HT-29 (cell line): ENCODE results near the gene EGFL7. TPM values are rescaled to one million over a fixed set of nuclear protein-coding genes. Genes with fewer than 3 reads are reported as not detected.
"Not testable (repeated sequence)": the region's sequence is repeated elsewhere in the genome, so short reads cannot be mapped to it uniquely, and the experiment has no call there.

Experiments
- DNase-seq: peaks from one replicate; pipeline ENCODE4 v3.0.0-alpha.2; 2015; ENCODE audit warnings: low spot score
- total RNA-seq: library from RNA; depleted of rRNA; stranded (reverse); fragments of >200 nt; shearing (Covaris generic); gene quantifications from 2 replicates; pipeline ENCODE4 v1.2.3, GENCODE V29; 2014

EGFL7 gene
- total RNA-seq, 1 experiment from 2014 or later = 6.4 TPM

DNA sequence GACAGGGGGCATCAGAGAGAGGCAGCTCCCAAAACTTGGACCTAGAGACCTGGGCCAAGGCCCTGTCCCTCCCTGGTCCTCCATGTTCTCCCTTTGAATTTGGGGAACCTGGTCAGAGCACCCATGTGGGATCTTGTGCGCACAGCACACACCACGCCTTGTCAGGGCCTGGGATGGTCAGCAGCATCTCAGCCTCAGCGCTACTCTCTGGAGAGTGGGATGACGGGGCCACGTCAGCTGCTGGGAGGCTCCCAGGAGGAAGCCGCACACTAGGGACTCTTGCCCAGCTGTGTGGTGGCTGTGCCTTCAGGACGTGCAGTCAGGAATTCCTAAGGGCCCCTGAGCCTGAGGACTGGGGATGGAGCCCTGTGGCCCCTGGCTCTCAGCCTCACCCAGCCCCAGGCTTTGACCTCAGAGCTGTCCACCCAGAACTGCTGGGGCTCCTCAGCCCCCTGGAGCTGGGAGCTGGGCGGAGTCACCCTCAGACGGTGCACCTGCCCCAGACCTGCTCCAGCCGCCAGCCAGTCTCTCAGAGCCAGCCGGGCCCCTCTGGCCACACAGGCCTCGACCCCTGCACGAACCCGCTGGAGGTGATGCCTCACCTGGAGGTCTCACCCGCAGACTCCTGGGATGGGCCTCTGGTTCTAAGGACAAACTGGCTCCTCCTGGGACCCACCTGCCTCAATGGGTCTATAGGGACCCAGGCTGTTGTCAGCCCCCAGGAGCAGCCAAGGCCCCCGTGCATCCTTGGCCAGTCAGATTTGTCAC, 38.3 kb upstream of the EGFL7 start:
- DNase-seq = no peak

DNA sequence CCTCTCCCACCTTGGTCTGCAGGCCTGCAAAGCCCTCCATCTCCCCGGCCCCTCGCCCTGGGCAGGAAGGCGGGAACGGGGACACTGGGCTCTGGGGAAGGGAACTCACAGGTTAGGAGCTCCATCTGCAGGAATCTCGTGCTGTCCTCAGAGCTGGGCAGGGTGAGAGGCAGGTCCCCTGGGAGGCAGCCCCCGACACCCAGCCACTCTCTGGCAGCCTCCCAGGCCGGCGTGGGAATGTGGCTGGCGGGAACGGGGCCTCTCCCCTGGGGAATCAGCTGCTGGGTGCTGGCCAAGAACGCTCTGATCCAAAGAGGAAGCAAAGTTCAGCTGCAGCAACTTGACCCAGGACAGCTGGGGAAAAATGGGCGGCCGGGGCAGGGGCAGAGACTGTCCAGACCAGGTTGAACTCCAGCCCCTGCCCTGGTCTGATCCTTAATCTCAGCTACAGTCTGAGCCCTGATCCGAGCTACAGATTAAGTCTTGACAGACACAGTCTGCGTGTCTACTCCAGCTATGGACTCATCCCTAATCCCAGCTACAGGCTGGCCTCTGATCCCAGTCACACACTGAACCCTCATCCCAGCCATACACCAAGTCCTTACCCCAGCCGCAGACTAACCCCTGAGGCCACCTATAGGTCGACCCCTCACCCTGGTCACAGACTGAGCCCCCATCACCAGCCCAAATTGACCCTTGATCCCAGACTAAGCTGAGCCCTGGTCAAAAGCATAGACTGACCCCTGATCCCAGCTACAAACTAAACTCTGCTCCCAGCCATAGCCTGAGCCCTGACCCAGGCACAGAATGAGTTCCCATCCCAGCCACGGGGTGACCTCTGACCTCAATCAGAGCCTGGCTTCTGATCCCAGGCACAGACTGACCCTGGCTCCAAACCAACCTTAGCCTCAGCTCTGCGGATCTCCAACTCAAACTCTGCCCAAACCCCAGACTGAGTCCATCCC, 37.3 kb upstream of the EGFL7 start:
- DNase-seq = peak; percentile 40

DNA sequence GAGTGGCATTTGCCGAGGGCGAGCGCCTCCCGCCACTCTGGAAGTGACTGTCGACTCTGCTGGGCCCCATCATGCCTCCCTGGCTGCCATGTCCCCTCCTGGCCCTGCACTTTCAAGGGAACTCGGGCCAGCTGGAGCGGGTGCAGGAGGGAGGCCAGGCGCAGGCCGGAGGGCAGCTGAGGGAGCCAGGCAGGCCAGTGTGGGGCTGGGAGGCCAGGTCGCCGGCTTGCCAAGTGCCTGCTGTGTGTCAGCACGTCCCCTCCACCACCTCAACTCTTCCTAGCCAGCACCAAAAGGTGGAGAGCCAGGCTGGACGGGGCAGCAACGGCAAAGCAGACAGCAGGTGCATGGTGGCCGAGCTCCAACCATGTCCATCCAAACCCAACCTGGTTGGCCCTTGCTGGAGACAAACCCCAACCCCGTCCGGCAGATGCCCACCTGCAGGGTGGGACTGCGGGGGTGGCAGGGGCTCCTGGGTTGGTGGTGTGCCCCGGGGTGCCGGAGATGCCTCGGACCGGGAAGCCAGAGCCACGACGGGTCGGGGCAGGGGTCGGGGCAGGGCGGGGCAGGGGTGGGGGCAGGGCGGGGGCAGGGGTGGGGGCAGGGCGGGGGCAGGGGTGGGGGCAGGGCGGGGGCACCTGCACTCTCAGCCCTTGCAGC, 36.5 kb upstream of the EGFL7 start:
- DNase-seq = no peak

DNA sequence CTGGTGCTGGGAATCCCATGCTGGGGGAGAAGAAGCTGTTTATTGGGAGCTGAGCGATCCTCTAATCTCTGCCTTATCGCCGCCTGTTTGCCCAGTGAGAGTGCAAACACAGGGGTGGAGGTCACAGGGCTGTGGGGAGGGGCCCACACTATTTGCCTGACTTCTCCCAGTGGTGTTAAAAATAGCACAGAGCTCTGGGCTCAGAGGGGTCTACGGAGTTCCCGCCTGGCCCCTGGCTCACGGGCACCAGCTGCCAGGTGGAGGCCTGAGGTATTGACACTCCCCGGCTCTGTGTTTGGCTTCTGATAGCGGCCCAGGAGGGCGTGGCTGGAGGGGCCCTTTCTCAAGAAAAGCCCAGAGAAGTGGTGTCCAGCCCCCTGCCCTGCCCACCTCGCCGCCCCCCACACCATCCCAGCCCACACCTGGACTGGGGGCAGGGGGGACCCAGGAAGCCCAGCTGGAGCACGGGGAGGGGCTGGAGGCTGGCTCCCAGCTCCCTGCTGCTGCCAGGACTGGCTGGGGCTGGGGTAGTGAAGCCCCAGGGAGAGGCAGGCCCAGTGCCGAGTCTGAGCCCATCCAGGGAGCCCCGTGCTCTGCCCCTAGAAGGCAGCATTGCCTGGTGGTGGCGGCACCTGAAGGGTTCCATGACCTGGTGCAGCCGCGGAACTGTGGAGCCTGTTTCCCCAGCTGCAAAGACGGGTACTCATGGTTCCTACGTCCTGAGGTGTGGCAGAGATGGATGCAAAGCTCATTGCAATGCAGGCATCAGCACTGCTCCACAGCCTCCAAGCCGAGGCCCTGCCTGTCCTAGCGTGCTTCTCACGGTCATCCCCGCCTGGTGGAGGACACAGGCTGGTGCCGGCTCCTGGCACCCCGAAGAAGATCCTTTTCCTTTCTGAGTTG, 35.7 kb upstream of the EGFL7 start:
- DNase-seq = no peak

DNA sequence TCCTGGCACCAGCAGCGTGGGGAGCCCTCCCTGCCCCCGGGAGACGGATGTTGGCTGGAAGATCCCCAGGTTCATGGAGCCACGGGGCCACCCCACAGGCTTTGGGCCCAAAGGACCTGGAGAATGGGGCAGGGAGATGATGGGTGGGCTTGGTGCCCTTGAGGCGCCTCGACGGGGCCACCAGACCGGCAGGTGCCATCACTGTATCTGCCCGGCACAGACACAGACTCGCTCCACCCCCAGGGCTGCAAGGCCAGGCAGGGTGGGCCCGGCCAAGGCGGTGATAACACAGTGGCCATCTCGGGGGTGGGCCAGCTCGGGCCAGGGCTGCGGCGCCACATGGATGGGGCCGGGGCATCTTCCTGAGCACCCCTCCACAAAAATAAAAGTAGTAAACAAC, 35.0 kb upstream of the EGFL7 start:
- DNase-seq = no peak

DNA sequence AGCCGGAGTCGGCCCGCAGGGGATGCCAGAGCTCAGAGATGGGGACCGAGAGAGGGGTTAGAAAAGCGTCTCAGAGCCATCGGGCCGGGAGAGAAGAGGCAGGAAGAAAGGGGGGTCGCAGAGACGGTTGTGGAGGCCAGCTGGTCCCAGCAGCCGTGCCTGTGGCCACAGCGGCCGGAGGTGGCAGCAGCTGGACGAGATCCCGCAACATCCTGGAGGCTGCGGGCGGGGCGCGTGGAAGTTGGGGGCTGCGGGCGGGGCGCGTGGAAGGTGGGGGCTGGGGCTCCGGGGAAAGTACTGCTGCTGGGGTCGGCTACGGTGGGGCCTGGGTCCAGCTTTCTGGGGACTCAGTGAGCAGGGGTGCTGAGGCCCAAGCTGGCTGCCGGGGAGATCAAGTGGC, 34.4 kb upstream of the EGFL7 start:
- DNase-seq = no peak

DNA sequence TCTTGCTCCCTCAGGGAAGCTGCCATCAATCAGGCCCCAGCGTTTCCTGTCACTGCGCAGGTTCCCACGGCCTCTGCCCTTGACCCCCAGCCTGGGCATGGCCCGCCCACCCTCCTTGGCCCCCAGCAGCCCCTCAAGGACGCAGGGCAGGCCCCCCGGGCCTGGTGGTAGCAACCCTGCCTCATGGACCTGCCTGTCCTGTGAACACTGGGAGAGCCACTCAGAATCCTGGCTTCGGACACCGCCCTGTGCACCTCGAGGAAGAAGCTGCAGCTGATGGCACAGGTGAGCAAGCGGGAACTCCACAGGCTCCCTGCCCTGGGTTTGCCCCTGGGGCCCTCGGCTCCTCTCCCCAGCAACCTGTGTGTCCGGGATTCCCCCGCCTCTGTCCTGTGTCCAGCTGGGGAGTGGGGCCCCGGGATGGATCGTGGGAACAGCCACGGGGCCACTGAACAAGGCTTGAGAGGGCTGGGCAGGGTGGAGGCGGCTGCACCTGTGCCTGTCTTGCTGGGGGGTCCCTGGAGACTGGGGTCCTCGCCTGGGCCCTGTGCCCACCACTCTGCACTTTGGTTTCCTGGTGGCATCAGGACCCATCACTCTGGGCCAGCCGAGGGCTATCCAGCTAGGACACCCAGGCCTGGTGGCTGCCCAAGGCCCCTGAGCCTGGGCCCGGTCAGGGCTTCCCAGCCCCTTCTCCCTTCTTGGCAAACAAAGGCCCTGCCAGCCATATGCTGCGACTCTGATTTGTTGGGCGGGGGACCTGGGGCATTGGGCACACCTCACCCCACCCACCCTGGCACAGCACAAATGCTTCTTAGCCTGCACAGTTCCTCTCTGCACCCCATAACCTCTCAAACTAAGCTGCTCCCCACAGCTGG, 33.5 kb upstream of the EGFL7 start:
- DNase-seq = no peak

DNA sequence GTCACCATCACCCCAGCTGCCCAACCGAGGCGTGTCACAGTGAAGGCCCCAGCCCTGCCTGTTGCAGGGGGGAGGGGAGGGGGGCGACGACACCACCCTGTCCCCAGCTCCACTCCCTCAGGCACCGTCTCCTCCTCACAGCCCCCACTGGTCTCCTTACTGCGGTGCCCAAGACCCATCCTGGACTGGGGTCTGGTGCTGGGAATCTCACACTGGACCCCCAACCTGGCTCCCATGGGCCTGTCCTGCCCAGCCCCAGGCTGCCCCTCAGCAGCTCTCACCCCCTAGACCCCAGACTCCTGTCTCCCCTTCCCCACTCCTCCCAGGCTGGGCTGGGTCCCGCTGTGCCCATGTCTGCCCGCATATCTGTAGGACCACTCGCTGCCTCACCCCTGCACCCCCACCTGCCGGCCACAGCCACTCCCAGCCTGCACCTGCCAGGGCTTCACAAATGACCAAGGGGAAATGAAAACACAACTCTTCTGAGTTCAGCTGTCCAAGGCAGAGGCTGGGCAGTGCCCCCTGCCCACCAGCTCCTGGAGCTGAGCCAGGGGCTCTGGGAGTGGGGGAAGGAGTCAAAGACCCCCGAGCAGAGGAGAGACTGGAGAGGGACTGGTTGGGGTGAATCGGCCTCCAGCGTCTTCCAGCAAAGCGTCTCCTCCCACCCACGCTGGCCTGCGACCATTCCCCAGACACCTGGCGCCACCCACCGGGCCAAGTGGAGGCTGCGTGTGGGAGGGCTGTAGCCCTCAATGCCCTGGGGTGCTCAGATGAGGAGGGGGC, 32.6 kb upstream of the EGFL7 start:
- peak; percentile 61 for DNase-seq

DNA sequence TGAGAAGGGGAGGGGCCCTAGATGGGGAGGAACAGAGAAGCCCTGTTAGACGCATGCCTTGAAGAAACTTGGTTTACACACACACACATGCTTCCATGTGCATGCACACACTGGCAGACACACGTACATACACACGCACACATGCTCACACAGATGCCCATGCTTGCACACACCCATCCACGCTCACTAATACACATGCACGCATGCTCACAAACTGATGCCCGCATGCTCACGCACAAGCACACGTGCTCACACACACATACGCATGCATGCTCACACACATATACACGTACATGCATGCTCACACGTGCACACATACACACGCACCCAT, 32.1 kb upstream of the EGFL7 start:
- no peak for DNase-seq

DNA sequence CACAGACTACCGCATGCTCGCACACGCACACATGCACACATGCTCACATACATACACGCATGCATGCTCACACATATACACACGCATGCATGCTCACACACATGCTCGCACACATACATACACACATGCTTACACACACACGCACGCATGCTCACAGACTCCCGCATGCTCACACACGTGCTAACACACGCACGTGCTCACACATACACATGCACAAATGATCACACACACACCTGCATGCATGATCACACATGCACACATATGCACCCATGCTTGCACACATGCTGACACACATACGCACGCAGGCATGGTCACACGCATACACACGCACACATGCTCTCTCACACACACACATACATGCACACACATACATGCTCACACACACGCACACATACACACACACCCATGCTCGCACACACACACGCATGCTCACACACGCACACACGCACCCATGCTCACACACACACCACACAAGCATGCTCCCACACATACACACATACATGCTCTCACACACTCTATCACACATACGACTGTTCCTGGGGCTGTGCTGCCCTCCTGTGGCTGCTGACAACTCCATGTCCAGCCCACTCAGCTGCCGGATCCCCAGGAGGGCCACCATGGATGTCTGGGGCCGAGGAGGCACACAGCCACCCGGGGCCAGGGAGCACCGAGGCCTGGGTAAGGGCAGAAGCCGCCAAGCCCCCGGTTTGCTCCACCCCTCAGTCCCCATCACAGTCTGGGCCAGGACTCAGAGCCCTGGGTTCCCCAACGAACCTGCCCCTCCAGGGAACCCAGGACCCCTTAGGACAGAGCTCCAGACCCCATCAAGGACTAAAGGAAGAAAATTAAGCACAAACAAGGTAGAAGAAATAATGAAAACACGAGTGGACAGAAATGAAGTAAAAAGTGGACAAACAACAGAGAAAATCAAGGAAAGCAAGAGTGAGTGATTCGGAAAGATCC, 31.4 kb upstream of the EGFL7 start:
- DNase-seq = peak; percentile 81

DNA sequence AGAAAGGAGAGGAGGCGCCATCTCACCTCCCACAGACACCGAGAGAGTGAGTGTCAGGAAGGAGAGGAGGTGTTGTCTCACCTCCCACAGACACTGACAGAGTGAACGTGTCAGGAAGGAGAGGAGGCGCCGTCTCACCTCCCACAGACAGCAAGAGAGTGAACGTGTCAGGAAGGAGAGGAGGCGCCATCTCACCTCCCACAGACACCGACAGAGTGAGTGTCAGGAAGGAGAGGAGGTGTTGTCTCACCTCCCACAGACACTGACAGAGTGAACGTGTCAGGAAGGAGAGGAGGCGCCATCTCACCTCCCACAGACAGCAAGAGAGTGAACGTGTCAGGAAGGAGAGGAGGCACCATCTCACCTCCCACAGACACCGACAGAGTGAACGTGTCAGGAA, 30.6 kb upstream of the EGFL7 start:
- DNase-seq = not testable (repeated sequence)

DNA sequence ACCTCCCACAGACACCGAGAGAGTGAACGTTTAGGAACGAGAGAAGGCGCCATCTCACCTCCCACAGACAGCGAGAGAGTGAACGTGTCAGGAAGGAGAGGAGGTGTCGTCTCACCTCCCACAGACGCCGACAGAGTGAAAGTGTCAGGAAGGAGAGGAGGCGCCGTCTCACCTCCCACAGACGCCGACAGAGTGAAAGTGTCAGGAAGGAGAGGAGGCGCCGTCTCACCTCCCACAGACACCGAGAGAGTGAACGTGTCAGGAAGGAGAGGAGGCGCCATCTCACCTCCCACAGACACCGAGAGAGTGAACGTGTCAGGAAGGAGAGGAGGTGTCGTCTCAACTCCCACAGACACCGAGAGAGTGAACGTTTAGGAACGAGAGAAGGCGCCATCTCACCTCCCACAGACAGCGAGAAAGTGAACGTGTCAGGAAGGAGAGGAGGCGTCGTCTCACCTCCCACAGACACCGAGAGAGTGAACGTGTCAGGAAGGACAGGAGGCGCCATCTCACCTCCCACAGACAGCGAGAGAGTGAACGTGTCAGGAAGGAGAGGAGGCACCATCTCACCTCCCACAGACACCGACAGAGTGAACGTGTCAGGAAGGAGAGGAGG, 30.1 kb upstream of the EGFL7 start:
- not testable (repeated sequence) for DNase-seq

DNA sequence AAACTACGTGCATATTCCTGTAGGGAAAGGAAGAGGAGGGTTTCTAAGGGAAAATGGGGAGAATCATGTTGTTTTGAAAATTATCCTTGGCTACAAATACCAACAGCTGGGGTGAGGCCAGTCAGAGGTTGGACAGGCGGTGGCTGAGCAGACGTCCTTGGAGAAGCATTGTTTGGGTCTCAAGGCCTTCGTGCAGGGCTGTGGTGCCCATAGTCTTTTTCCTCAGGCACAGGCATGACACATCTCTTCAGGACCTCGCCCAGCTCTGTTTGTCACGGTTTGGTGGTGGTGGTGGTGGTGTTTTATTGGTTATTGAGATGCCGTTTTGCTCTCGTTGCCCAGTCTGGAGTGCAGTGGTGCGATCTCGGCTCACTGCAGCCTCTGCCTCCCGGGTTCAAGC, 27.8 kb upstream of the EGFL7 start:
- DNase-seq = no peak

DNA sequence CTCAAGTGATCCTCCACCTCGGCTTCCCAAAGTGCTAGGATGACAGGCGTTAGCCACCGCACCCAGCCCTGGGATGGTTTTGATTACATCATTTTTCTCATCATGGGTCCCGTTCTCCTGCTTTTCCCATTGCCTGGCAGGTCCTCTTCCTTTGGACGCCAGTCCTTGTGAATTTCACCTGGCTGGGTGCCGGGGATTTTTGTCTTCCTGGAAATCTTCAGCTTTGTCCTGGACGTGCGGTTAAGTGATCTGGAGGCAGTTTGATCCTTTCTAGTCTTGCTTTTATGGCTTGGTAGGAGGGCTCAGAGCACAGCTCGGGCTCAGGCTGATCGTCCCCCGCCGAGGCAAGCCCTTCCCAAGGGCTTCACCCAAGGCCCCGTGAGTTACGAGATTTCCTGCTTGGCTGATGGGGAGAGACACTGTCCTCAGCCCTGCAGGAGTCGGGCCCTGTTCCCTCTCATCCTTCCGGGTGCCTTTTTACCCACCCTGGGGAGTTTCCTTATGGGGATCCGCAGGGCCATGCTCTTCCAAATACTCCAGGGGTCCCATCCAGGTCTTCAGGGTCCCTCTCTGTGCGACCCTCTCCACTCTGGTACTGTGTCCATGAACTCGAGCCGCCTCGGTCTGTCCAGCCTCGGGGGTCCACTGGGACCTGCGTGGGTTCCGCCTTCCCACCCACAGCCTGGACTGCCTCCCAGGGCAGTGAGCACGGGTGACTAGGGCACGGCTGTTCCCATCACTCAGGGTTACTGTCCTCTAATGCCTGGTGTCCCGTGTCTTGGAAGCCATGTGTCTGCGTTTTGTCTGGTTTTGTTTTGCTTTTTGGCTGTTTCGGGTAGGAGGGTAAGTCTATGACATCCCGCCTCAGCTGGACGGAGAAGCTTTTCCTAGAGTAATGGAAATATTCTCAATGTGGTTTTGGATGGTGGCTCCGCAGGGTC, 22.3 kb upstream of the EGFL7 start:
- no peak for DNase-seq

DNA sequence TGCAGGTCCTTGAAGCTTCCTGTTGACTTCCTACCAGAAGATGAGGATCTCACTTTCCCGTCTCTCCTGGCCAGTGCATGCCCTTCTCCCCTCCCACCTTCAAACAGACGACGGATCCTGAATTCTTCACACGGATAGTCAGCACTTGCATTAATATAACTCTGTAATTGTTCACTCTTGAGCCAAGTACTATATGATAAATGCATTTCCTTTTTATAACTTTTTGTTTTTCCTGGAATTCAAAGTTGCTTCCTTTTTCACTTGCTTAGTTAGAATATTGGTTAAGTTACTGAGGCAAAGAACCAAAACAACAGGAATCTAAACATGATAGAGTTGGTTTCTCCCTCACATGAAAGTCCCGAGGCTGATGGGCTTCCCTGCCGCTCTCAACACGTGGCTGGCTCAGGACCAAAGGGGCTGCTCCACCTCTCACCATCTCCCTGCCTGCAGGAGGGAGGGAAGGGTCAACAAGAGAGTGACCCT, 20.2 kb upstream of the EGFL7 start:
- no peak for DNase-seq

DNA sequence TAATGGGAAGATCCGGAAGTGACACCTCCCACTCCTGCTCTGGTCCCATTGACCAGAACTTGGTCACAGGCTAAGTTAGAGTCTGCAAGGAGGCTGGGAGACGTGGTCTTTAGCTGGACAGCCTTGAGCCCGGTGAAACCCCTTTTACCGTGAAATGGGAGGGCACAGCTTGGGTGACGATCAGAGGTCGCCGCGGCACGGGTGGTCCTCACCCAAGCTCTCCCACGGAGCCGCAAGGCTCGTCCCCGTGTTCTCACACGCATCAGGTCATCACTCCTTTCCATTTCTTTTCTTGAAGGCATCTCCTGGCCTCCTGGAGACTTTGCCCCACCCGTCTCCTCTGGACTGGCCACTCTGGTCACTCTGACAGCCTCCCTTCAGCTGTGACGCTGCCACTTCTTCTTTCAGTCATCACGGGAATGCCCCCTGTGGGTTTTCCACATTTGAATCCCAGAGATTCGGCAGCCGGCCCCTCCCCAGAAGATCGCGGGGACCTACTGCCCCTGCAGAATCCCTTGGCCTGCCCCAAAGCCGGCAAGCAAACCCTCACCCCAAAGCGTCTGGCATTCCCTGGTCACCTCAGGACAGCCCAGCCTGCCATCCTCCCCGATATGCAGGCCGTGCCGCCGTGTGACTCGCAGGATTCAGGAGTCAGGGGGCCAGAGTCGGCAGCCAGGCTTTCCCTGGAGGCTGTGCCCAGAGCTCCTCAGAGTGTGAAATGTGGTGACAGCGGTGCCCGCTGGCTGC, 18.9 kb upstream of the EGFL7 start:
- no peak for DNase-seq
